ENCODE data around the gene DYNC1I1. TPM values are rescaled to one million over a fixed set of nuclear protein-coding genes. Genes with fewer than 3 reads are reported as not detected.
"Not testable (repeated sequence)": the region's sequence is repeated elsewhere in the genome, so short reads cannot be mapped to it uniquely, and the experiment has no call there.

Gene DYNC1I1
- total RNA-seq, 1 experiment from 2014 or later = 3.2 TPM

DNA sequence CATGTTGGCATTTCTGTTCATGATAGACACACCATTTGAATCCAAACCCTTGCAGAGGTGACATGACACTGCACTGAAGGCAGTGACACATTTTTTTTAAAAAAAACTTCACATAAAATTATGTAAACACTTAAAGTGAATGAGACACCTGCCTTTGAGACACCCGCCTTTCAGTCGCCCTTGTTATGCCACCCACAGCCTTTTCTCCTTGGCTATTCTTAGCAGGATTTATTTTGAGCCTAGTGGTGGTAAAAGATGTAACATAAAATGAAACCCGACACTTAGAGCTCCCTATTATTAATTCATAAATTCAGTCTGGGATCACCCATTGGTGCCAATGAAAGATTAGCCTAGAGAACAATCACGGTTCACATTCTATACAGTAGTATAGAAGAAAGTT is 161.3 kb downstream of the DYNC1I1 start:
- no peaks in the 10 kb centered on the region for H3K9me3 ChIP-seq (ENCODE audit: control insufficient read depth, low read depth, low read length)
- H3K4me1 ChIP-seq (ENCODE audit: insufficient read depth, low read length) = no peaks in the 10 kb centered on the region
- no peak overlapping the region for H3K23ac ChIP-seq (ENCODE audit: insufficient read length, low read depth, low read length)
- H3K27ac ChIP-seq (ENCODE audit: insufficient read length, low read depth, low read length) = no peak overlapping the region
- H3K79me2 ChIP-seq (ENCODE audit: insufficient read depth, low read length) = no peaks in the 10 kb centered on the region
- Mint-ChIP-seq H3K4me1 (no peaks in the 10 kb centered on the region), H3K4me3 (no peak overlapping the region), H3K27ac (no peak overlapping the region), H3K9me3 (no peaks in the 10 kb centered on the region), H3K36me3 (ENCODE audit: insufficient read depth in 1 of 3, low read depth in 3 of 3) (no peaks in the 10 kb centered on the region), H3K27me3 (ENCODE audit: low read depth) (peaks cover 2% of the 10 kb centered on the region; the same call in 1 of the 2 replicates)
- no peak overlapping the region for H4K8ac ChIP-seq (replicated peaks; ENCODE audit: insufficient read length, low read depth, low read length)
- H3K79me1 ChIP-seq (ENCODE audit: insufficient read depth, low read depth, low read length, poor library complexity, severe bottlenecking) = no peaks in the 10 kb centered on the region
- no peaks in the 10 kb centered on the region for H3K23me2 ChIP-seq (ENCODE audit: insufficient read length, low read depth, low read length, poor library complexity, severe bottlenecking)
- TF ChIP-seq, protein P1, sequence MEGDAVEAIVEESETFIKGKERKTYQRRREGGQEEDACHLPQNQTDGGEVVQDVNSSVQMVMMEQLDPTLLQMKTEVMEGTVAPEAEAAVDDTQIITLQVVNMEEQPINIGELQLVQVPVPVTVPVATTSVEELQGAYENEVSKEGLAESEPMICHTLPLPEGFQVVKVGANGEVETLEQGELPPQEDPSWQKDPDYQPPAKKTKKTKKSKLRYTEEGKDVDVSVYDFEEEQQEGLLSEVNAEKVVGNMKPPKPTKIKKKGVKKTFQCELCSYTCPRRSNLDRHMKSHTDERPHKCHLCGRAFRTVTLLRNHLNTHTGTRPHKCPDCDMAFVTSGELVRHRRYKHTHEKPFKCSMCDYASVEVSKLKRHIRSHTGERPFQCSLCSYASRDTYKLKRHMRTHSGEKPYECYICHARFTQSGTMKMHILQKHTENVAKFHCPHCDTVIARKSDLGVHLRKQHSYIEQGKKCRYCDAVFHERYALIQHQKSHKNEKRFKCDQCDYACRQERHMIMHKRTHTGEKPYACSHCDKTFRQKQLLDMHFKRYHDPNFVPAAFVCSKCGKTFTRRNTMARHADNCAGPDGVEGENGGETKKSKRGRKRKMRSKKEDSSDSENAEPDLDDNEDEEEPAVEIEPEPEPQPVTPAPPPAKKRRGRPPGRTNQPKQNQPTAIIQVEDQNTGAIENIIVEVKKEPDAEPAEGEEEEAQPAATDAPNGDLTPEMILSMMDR (conservative IDR thresholded peaks at IDR 0.05) = no peak
- no peaks in the 10 kb centered on the region for H4K20me1 ChIP-seq (ENCODE audit: control insufficient read depth, insufficient read depth, insufficient read length)
- H2AK5ac ChIP-seq (ENCODE audit: insufficient read length, low read length) = no peak overlapping the region
- no peak overlapping the region for H2BK20ac ChIP-seq (ENCODE audit: low read depth, low read length, poor library complexity, severe bottlenecking)
- H2BK5ac ChIP-seq (ENCODE audit: insufficient read length, low read length) = no peak overlapping the region
- H3K18ac ChIP-seq (ENCODE audit: insufficient read length, low read depth, low read length) = no peak overlapping the region
- H2AFZ ChIP-seq (ENCODE audit: low read length) = no peak overlapping the region
- no peak overlapping the region for H3K4me2 ChIP-seq (ENCODE audit: insufficient read depth, insufficient read length, low read length)
- no peak overlapping the region for H3K56ac ChIP-seq (ENCODE audit: insufficient read length, low read depth, low read length)
- H2BK15ac ChIP-seq (ENCODE audit: low read depth, low read length) = no peak overlapping the region
- H2BK120ac ChIP-seq (ENCODE audit: low read depth, low read length, poor library complexity, severe bottlenecking) = no peak overlapping the region
- no peak overlapping the region for H4K5ac ChIP-seq (ENCODE audit: insufficient read length, low read depth, low read length)
- no peak for DNase-seq
- no peak overlapping the region for H2BK12ac ChIP-seq (ENCODE audit: insufficient read length, low read depth, low read length)
- H3T11ph ChIP-seq (ENCODE audit: low read length) = no peak overlapping the region
- H3K4ac ChIP-seq (ENCODE audit: low read depth, low read length) = no peak overlapping the region
- no peak overlapping the region for H4K91ac ChIP-seq (ENCODE audit: insufficient read length, low read depth, low read length)
- H3K9ac ChIP-seq (ENCODE audit: extremely low read depth, insufficient read length, low read length) = no peak overlapping the region
- no peak overlapping the region for H3K14ac ChIP-seq (ENCODE audit: insufficient read depth, low read length)
- WGBS (ENCODE audit: extremely low coverage, insufficient read length, low lambda C conversion rate) = no CpG with 5 or more reads among the region's 4 CpGs
- no peaks in the 10 kb centered on the region for H3K27me3 ChIP-seq (ENCODE audit: insufficient read depth, low read length)

- H3K9me3 Mint-ChIP-seq; H3T11ph ChIP-seq (ENCODE audit: low read length); H3K27me3 Mint-ChIP-seq (ENCODE audit: low read depth); H3K56ac ChIP-seq (ENCODE audit: insufficient read length, low read depth, low read length); H2BK15ac ChIP-seq (ENCODE audit: low read depth, low read length); H3K4me1 Mint-ChIP-seq; DNase-seq; H2AK5ac ChIP-seq (ENCODE audit: insufficient read length, low read length); H3K79me2 ChIP-seq (ENCODE audit: insufficient read depth, low read length); H3K36me3 Mint-ChIP-seq (ENCODE audit: insufficient read depth in 1 of 3, low read depth in 3 of 3); H3K4me2 ChIP-seq (ENCODE audit: insufficient read depth, insufficient read length, low read length); H2AFZ ChIP-seq (ENCODE audit: low read length); H3K27ac ChIP-seq (ENCODE audit: insufficient read length, low read depth, low read length); H3K18ac ChIP-seq (ENCODE audit: insufficient read length, low read depth, low read length); H3K4me3 Mint-ChIP-seq; H3K4me1 ChIP-seq (ENCODE audit: insufficient read depth, low read length); H2BK5ac ChIP-seq (ENCODE audit: insufficient read length, low read length); H3K23me2 ChIP-seq (ENCODE audit: insufficient read length, low read depth, low read length, poor library complexity, severe bottlenecking); H3K9ac ChIP-seq (ENCODE audit: extremely low read depth, insufficient read length, low read length); H3K27me3 ChIP-seq (ENCODE audit: insufficient read depth, low read length); H3K79me1 ChIP-seq (ENCODE audit: insufficient read depth, low read depth, low read length, poor library complexity, severe bottlenecking); H3K23ac ChIP-seq (ENCODE audit: insufficient read length, low read depth, low read length); H2BK12ac ChIP-seq (ENCODE audit: insufficient read length, low read depth, low read length); H3K9me3 ChIP-seq (ENCODE audit: control insufficient read depth, low read depth, low read length); H4K20me1 ChIP-seq (ENCODE audit: control insufficient read depth, insufficient read depth, insufficient read length); H3K14ac ChIP-seq (ENCODE audit: insufficient read depth, low read length); H3K27ac Mint-ChIP-seq; H4K5ac ChIP-seq (ENCODE audit: insufficient read length, low read depth, low read length); H4K8ac ChIP-seq (replicated peaks; ENCODE audit: insufficient read length, low read depth, low read length); H3K4ac ChIP-seq (ENCODE audit: low read depth, low read length); H2BK20ac ChIP-seq (ENCODE audit: low read depth, low read length, poor library complexity, severe bottlenecking); H4K91ac ChIP-seq (ENCODE audit: insufficient read length, low read depth, low read length); H2BK120ac ChIP-seq (ENCODE audit: low read depth, low read length, poor library complexity, severe bottlenecking): not testable (repeated sequence)
- no CpG with 5 or more reads among the region's 1 CpG for WGBS (ENCODE audit: extremely low coverage, insufficient read length, low lambda C conversion rate)
These were observed 172.5 kb downstream of the DYNC1I1 start for GRCh38 chr7:95944867-95945266.
